Measurements from ENCODE around the gene RND2.
"Not testable (repeated sequence)": the region's sequence is repeated elsewhere in the genome, so short reads cannot be mapped to it uniquely, and the experiment has no call there.

RND2 gene, protein sequence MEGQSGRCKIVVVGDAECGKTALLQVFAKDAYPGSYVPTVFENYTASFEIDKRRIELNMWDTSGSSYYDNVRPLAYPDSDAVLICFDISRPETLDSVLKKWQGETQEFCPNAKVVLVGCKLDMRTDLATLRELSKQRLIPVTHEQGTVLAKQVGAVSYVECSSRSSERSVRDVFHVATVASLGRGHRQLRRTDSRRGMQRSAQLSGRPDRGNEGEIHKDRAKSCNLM

DNA sequence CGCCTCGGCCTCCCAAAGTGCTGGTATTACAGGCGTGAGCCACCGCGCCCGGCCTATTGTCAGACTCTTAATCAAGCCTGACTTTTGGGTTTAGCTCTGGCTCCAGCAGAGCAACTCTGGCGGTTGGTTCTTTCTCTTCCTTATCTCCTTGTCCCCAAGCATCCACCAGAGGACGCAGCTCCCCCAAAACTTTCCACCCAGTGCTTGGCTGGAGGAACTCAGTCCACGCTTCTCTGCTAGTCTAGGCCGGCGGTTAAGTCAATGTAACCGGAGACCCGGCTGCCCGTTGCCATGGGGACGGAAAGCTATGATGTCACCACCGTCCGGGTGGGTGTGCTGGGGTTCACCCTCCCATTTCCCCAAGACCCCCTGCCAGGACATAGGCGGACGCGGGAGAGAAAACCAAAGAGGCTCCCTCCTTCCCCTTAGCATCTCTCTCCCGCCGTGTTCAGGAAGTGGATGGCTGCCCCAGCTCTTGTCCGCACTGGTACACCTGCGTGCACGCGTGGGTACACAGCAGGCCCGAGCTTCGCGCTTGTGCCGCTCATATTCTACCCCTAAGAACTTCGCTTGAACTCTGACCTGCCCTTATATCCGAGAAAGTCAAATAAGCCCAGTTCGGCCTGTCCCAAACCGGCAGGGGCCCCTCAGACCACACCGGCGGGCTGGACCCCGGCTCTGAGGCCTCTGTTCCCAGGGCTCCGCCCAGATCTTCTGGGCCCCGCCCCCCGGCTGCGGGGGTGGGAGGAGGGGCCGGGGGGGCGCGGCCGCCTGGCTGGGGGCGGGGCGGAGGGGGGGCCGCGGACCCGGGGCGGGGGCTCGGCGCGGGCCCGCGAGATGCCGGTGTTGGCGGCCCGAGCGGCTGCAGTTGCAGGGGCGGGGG, at the start of gene RND2:
RND2 (plus strand) TSS at position 825 of the 883 bp plus-strand sequence. CDS start 117 bp downstream, outside the sequence.
- peak; percentile 55 to 65 for DNase-seq (ENCODE audit: extremely low read depth in 1 of 2, low read depth in 1 of 2)

DNA sequence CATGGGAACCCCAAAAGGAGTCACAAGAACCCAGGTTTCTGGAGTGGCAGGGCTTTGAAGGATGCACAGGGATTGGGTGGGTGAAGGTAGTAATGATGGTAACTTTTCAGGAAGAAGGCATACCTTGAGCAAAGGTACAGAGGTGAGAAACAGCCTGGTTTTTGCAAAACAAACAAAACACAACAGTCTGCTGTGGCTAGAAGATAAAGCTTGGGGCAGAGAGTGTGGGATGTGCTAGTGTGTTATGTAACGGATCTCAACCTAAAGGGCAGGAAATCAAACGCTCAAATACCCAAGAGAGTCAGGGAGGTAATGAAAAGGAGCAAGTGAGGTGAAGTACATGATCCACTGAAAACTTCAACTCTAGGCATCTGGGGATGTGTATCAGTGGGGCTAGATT, 49.8 kb upstream of the RND2 start:
- no peak for DNase-seq (ENCODE audit: extremely low read depth in 1 of 2, low read depth in 1 of 2)

DNA sequence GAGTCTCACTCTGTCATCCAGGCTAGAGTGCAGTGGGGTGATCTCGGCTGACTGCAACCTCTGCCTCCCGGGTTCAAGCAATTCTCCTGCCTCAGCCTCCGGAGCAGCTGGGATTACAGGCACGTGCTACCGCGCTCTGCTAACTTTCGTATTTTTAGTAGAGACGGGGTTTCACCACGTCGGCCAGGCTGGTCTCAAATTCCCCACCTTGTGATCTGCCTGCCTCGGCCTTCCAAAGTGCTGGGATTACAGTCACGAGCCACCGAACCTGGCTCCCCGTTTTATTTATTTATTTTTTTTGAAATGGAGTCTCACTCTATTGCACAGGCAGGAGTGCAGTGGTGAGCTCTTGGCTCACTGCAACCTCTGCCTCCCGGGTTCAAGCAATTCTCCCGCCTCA, 49.3 kb upstream of the RND2 start:
- not testable (repeated sequence) for DNase-seq (ENCODE audit: extremely low read depth in 1 of 2, low read depth in 1 of 2)

DNA sequence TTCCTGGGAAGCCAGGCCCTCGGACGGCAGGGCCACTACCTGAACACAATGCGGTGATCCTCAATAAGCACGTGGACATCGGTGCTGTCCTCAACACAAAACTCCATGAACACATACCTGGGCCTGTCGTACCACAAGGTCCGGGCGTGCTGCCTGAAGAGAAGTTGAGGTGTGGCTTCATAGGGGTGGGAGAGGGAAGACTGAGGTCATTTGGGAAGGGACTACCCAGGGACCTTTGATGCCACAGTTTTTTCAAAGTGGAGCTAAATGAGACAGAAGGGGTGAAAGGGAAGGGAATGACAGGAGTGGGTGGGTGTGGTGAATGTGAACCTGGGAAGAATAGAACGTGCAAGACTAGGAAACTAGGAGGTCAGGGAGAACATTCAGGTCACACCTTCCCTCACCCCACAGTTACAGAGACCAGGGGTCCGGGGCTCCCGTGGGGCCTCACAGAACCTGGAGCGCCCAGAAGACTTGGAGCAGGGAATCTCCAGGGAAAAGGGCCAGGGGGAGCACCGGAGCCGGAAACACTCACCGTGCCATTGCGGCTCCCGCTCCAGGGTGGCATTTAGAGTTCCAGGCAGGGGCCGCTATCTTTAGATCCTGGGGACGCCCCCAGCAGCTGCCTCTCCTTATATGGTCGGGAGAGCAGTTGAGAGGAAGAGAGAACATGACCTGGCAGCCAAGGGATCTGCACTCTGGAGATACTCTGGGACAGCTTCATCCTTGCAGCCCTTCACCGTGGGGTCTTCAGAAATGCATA, 45.3 kb upstream of the RND2 start, which contains the start of gene PTGES3L:
PTGES3L (minus strand) TSS at position 570 of the 763 bp plus-strand sequence; CDS start at position 543, 27 bp downstream.
- no peak for DNase-seq (ENCODE audit: extremely low read depth in 1 of 2, low read depth in 1 of 2)

DNA sequence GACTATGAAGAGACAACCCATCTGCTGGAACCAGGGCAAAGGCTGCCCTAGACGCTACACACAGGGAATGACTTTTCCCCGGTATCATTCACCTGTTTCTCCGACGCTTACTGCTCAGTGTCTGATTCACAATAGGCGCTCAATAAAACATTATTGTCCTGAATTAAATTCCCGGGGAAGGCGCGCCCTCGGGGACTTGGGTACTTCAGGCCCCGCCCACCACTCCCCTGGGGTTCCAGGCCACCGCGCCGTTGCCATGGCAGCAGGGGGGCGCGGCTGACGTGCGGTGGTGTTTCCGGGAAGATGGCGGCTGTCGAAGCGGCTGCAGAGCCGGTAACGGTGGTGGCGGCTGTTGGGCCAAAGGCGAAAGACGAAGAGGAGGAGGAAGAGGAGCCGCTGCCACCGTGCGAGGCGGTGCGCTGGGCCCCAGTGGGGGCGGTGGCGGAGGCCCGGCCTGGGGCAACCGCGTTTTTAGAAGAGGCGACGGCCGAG, 44.7 kb upstream of the RND2 start, which contains the start of gene RUNDC1:
RUNDC1 (plus strand) TSS at position 292 of the 492 bp plus-strand sequence; CDS start at position 304, 12 bp downstream.
- DNase-seq (ENCODE audit: extremely low read depth in 1 of 2, low read depth in 1 of 2) = peak; percentile 71 to 89

DNA sequence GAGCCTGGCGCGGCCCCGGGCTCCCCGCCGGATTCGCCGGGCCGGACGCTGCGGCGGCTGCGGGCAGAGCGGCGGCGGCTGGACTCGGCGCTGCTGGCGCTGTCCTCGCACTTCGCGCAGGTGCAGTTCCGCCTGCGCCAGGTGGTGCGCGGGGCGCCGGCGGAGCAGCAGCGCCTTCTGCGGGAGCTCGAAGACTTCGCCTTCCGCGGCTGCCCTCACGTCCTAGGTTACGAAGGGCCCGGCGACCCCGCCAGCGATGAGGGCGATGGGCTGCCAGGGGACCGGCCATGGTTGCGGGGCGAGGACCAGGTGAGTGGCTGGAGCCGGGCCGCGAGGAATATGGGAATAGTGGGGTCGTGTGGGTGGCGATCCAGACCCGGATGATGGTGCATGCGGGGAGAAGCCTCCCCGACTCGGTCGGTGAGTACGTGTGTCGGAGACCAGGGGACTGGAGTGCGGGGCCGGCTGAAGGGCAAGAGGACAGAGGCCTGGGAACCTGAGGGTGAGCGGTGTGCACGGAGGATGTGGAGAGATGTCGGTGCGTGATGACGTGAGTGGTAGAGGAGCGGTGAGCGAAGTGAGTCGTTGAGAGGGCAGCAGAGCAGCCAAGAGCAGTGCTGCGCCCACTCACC, 44.1 kb upstream of the RND2 start:
- DNase-seq (ENCODE audit: extremely low read depth in 1 of 2, low read depth in 1 of 2) = peak in 1 of 2 donors; percentile 30

DNA sequence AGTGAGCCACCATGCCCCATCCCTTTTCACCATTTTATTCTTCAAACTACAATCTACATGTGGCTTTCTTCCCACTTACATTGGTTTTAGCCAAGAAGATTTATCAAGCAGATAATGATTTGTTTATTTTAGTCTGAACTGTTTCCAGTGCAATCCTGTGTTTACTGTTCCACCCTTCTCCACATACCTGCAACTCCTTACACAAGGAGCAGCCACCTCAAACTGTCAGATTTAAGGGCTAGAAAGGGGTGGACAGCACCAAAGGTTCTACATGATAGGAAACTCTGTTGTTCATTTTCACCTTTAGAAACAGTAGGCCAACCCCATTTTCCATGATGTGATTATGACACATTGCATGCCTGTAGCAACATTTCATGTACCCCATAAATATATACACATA, 42.8 kb upstream of the RND2 start:
- no peak for DNase-seq (ENCODE audit: extremely low read depth in 1 of 2, low read depth in 1 of 2)

DNA sequence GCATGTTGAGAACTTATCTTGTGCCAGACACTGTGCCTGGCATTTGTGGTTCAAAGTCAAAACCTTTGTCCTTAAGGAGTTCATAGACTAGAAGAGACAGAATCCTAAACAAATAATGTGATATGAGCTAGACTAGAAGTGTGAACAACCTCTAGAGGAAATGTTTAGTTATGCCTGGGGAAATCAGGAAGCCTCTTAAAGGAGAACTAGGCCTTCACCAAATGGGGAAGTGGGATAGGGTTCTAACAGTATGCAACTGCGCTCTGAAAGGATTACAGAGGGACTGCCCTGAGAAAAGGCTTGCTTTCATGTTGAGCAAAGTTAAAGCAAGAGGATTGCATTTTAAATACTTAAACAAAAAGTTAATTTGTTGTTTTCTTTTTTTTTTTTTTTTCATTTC, 39.8 kb upstream of the RND2 start:
- no peak for DNase-seq (ENCODE audit: extremely low read depth in 1 of 2, low read depth in 1 of 2)

DNA sequence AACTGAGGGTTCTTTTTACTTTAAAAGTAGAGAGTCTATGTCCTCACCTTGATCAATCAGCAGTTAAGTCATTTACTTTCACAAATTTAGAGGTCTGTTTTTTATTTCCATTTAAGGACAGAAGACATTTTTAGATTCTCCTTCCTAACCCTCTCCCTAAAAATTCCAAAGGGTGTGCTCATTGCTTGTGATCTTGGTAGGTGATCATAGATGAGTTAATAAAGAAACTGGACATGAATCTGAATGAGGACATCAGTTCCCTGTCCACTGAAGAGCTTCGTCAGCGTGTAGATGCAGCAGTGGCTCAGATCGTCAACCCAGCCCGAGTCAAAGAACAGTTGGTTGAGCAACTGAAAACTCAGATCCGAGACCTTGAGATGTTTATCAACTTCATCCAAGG, 35.9 kb upstream of the RND2 start:
- DNase-seq (ENCODE audit: extremely low read depth in 1 of 2, low read depth in 1 of 2) = no peak

DNA sequence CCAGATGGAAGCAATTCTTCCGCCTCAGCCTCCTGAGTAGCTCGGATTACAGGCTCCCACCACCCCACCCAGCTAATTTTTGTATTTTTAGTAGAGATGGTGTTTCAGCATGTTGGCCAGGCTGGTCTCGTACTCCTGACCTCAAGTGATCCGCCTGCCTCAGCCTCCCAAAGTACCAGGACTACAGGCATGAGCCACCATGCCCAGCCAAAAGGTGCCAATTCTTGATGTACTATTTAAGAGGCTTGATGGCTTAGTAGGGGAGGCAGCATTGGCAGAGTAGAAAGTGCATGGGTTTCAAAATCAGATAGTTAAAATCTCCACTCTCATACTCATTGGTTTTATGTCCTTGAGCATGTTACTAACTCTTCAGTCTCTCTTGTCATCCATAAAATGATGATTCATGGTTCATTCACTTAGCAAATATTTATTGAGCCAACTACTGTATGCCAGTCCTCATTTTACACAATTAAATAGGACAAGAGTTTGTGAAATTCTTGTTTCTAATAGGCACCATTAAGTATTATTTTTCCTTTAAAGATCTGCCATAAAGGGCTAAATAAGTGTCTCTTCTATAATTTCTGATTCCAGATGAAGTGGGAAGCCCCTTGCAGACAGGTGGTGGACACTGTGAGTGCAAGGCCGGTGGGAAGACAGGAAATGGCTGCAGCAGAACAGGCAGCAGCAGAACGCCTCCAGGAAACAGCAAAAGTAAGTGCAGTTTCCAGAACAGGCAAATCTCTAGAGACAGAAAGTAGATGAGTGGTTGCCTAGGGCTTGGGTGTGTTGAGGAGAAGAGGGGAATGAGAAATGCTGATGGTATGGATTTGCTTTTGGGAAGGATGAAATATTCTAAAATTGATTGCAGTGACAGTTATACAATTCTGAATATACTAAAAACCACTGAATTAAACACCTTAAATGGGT, 35.0 kb upstream of the RND2 start:
- DNase-seq (ENCODE audit: extremely low read depth in 1 of 2, low read depth in 1 of 2) = no peak

DNA sequence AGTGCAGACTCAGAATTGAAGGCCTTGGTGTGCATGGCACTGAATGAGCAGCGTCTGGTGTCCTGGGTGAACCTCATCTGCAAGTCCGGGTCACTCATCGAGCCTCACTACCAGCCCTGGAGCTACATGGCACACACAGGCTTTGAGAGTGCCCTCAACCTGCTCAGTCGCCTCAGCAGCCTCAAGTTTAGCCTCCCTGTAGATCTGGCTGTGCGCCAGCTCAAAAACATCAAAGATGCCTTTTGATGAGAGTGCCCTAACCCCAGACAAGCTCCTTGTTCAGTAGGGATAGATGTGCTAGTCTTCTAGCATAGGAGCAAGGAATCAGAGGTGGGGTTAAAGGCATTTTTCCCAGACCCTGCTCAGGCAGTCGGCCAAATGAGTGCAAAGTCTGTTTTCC, 33.6 kb upstream of the RND2 start:
- DNase-seq (ENCODE audit: extremely low read depth in 1 of 2, low read depth in 1 of 2) = no peak

DNA sequence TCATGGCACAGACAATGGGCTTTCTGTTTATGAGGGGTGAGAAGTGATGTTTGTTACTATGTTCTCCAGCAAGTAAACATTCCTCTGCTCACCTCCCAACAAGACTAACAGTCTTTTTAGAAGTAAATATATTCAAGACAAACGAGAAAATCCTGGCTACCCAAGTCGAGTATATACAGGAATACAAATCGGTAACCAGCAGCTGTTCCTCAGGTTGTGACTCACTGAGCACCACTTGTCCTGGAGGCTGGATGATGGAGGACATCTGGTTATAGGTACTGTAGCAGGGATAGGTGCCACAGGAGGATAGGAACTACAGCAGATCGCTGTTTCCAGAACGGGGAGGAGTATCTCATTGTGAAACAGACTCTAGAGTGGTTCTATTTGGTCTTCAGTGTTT, 32.2 kb upstream of the RND2 start:
- no peak for DNase-seq (ENCODE audit: extremely low read depth in 1 of 2, low read depth in 1 of 2)

DNA sequence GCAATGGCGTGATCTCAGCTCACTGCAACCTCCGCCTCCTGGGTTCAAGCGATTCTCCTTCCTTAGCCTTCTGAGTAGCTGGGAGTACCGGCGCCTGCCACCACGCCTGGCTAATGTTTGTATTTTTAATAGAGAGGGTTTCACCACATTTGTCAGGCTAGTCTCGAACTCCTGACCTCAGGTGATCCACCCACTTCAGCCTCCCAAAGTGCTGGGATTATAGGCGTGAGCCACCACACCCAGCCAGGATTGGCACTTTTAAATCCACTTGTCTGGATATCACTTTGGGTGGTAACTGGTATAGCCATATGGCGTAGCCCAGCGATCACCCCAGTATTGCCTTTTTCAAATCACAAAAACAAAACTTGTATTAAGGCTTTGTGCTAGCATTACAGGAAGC, 31.1 kb upstream of the RND2 start:
- not testable (repeated sequence) for DNase-seq (ENCODE audit: extremely low read depth in 1 of 2, low read depth in 1 of 2)

DNA sequence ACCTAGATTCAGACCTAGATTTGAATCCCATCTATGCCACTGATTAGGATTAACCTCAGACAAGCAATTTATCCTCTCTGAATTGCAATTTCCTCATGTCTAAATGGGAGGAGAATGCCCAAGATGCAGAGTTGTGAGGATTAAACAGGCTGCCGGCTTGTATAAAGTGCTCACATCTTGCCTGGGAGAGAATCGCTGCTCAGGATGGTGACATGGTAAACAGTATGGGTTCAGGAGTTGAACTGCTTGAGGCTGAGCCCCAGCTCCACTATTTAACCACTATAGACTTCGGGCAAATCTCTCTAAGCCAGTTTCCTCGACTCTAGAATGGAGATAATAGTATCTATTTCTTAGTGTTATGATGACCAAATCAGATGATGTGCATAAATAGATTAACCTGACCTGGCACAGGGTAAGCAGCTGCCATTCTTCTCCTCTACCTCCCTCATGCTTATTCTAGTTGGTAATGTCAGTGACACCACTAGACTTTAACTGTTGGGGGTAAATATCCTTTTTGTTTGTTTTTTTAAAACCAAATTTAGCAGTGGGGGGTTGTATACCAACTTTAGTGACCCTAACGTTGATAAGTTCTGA, 27.5 kb upstream of the RND2 start:
- DNase-seq (ENCODE audit: extremely low read depth in 1 of 2, low read depth in 1 of 2) = no peak

DNA sequence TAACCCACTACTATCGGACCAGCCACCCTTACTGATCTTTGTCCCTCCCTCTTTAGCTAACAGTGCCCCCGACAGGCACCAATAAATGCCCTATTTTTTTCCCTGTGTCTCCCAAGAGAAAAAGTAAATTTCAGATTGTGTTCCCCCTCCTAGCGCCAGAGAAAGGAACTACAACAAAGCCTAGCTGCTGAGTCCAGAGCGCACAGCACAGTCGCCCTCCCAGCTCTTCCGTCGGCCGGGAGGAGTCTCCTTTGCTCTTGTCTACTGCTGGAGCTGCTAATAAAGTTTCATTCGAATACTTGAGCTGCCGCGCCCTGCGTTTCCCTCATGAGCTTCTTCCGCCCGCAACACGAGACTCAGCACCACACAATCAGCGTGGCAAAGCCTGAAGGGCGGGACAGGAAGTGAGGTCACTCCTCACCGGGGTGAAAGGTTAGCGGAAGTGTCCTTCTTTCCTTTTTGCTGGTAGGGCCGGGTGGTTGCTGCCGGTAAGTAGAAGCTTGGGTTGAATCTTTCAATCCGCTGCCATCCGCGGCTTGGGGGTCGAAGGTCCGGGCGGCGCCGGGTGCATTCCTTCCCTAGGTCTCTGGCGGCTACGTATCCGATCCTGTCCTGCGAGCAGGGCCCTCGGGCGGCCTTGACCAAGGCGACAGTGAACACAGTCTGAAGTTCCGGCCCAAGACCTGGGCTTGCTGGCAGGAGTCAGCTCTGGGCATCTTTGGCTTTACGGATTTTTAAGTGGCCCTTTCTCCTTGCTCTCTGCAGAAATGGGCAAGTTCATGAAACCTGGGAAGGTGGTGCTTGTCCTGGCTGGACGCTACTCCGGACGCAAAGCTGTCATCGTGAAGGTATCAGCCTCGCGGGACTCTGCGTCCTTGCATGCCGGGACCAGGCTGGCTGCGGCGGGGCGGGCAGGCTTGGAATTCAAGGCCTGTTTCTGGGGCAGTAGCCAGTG, 26.8 kb upstream of the RND2 start, which contains the start of gene RPL27:
RPL27 (plus strand) TSS at position 436 of the 955 bp plus-strand sequence; CDS start at position 768, 332 bp downstream.
- peak; percentile 94 for DNase-seq (ENCODE audit: extremely low read depth in 1 of 2, low read depth in 1 of 2)

DNA sequence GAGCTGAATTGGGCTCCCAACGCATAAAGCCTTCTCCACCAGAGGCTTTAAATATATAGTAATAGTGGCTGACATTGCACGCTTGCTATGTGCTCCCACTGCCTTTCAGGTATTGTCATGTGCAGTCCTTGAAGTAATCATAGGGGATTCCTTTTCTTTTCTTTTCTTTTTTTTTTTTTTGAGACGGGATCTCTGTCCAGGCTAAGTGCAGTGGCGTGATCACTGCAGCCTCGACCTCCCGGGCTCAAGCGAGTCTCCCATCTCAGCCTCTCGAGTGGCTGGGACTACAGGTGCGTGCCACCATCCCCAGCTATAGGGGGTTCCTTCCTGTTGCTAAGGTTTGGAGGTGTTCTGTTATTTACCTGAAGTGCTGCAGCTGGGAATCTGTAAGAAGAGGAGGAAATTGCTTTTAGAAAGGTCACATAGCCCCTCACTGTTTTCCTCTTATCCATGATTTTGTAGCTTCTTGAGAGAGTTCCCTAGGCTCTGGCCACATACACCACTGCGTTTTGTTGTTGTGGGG, 26.0 kb upstream of the RND2 start:
- DNase-seq (ENCODE audit: extremely low read depth in 1 of 2, low read depth in 1 of 2) = no peak

DNA sequence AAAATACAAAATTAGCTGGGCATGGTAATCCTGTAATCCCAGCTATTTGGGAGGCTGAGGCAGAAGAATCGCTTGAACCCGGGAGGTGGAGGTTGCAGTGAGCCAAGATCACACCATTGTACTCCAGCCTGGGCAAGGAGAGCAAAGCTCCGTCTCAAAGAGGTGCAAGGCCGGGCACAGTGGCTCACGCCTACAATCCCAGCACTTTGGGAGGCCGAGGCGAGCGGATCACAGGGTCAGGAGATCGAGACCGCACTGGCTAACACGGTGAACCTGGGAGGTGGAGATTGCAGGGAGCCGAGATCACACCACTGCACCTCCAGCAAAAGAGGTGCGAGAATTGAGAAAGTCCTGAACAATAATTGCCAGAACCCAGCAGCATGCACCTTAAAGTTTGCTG, 24.1 kb upstream of the RND2 start:
- DNase-seq (ENCODE audit: extremely low read depth in 1 of 2, low read depth in 1 of 2) = not testable (repeated sequence)

All from activated CD8-positive, alpha-beta memory T cell treated with anti-CD3 and anti-CD28 coated beads for 1 hour (primary cell).